ENCODE data around the gene ATAD3A.

ATAD3A gene

DNA sequence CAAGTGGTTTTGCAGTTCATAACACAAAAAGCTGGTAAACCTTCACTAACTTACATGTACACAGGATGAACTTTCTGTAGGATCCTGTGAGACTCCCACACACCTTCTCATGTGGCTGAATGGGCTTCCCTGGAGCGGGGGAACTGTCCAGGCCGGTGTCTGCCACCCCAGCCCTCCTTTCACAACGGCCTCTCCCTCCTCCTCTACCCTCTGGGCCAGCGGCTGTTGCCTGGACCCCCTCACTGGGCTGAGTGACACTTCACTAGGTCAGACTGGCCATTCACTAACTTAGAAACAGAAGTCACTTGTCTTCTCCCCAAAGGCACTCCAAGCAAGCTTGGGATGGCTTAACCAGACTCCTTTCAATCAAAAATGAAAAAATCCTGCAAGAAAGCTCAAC lies 46.6 kb downstream of the ATAD3A start:
- no peak for DNase-seq

DNA sequence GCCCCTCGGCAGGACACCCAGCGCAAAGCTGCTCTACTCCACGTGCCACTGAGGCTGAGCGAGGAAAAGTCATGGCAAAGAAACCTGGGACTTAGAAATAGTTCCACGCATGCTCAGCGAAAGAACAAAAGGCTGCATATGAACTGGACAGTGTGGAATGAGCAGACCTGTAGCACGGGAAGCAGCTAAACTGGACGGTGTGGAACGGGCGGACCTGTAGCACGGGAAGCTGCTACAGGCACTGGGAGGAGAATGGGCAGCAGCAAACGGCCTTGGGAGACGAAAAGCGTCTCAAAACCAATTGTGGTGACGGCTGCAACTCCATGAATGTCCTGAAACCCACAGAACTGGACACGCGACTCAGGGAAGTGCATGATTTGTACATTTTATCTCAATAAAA lies 47.1 kb downstream of the ATAD3A start:
- DNase-seq: no peak

DNA sequence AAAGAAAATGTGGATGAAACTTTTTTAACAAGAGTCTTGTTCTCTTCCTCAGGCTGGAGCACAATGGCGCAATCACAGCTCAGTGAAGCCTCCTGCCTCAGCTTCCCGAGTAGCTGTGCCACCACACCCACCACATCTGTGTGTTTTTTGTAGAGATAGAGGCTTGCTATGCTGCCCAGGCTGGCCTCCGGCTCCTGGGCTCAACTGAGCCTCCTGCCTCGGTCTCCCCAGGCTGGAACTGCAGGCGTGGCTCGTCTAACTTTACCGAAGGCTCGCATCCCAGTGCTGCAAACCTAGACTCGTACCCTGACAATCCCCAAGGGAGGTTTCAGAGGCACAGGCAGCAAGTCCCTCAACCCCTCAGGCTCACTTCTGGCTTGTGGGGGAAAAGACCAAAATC lies 48.2 kb downstream of the ATAD3A start:
- no peak for DNase-seq

DNA sequence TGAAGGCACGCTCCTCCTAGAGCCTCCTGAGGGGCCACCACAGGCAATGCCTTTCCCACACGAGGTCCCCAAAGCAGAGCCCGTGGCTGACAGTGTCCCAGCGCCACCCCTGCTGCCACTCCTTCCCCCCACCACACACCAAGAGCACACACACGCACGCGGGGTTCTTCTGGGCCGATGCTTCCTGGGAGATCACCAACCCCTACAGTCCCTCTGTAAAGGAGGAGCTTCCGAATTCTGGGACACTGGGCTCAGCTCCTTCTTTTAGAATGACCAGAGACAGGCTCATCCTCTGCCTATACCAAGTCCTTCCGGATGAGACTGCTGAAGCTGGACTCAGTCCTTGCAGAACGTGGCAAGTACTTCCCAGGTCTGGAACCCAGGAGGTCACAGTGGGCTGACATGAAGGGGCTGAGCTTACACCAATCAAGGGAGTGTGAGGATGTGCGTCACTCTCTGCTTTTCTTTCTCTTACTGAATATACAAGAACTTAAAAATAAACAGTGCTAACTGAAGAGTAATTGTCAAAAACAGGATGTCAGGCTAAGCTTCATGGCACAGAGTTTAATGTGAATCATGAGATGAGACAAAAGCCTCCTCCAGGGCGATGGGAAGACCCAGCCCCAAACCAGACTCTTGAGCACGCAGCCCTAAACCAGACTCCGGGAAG lies 50.0 kb downstream of the ATAD3A start:
- no peak for DNase-seq

DNA sequence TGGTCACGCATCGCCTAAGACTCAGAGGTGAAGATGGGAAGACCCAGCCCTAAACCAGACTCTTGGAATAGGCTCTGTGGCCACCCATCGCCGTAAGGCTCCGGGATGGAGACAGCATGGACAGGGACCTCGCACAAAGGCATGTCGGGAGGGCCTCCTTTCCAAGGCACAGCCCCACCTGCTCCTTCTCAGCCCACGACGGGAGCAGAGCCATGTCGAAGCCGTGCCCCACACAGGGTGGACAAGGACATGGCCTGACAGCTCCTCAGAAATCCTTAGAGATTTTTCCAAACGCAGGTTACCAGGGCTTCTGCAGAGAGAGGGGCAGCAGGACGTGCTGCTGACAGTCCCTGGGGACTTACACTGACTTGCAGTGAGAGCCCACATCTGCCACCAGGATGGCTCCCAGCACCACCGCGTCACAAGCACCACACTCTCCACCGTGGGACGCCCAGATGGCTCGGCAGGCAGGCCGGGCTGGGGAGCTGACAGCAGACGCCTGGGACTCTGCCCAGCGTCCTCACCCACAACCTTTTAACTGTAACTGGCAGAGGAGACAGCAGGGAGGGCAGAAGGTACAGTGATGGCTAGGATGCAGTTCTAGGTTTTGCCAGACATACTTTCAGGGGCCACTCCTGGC lies 50.7 kb downstream of the ATAD3A start:
- peak; percentile 94 for DNase-seq

DNA sequence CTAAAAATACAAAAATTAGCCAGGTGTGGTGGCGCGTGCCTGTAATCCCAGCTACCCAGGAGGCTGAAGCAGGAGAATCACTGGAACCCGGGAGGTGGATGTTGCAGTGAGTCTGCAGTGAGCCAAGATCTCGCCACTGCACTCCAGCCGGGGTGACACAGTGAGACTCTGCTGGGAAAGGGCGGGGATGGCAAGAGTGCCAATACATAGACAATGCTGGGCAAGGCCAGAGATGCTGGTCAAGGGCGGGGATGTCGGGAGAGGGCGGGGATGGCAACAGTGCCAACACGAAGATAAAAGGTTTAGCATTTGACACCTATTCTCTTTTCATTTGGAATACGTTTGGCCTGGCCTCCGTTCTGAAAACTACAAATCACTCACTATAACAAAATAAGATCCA lies 51.7 kb downstream of the ATAD3A start:
- DNase-seq: no peak

DNA sequence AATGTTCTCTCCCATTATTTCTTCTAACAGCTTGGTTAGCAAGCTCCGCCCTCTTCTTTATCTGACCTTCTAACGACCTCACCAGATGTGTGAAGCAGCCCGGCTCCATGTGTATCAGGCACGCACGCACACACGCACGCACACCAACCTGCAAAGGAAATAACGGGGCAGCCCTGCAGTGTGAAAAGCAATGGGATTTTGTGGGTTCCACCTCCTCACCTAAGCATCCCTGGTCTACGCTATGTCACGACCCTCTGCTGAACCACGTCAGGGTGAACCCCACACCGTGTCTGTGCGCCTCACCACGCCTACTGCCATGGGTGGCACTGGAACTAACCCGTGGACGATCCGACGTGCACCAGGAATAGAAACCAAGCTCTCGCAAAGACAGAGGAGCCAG lies 52.3 kb downstream of the ATAD3A start:
- no peak for DNase-seq

DNA sequence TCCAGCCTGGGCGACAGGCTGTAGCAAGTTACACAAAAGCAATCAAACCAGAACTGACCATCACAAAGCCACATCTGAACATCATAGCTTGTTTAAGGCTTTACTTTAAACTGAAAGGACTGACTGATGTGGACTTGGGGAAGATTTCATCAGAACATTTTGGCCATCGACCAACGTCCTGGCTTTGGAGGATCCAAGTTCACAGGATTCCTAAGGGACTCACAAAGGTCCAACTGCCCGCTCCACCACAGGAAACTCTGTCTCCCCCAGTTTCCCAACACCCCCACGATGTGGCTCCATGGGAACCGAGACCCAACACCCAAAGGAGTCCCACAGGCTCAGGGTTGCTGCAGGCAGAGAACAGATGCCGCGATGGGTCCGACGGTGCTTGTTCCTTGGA lies 53.4 kb downstream of the ATAD3A start:
- no peak for DNase-seq

DNA sequence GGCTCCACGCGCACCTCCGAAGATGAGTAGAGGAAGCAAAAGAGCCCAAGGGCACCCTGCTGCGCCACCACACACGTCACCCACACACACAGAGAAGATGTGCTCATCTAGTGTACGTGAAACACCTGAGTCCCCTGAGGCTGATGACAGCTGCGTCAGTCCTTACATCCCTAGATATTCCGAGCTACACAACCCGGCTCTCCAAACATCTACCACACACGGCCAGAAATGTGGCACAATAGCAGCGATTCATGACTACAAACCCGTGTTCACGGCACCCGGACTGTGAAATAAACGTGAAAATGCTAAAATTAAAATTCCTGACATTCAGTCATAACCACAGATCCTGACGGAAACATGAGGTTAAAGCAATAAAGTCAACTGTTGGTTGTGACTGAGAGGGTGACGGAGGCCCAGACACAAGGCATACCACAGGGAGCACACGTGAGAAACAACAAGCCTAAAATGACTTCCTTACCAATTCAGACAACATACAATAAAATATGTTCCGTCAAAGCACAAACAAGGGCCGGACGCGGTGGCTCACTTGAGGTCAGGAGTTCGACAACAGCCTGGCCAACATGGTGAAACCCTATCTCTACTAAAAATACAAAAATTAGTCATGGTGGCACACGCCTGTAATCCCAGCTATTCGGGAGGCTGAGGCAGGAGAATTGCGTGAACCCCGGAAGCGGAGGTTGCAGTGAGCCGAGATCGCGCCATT lies 55.4 kb downstream of the ATAD3A start:
- DNase-seq: no peak

DNA sequence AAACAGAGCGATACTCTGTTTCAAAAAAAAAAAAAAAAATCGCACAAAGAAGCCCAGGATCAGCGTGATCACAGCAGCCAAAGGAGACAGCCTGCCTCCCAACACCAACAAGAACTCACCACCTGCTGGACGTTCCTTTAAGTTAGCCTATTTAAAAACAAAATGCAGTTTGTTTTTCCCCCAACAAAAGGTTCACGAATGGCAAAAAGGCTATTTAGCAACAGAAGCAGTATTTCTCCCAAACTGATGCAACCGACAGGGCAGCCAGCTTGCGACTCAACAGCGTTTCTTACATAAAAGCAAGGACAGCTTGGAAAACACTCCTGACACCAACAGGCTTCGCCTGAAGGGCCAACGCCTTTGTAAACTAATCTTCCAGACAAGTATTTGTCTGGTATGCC lies 55.9 kb downstream of the ATAD3A start:
- no peak for DNase-seq

DNA sequence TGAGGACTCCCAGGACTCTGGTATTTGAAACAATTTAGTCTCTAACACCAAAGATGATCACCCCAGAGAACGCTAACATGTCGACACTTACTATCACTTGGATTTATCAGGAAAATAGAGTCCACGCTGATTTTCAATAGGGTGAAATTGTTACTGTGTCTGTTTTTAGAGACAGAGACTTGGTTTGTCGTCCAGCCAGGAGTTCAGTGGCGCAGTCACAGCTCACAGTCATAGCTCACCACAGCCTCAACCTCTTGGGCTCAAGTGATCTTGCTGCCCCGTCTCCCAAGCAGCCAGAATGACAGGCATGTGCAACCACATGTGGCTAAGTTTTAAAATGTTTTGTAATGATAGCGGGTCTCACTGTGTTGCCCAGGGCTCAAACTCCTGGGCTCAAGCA lies 57.4 kb downstream of the ATAD3A start:
- DNase-seq: no peak

DNA sequence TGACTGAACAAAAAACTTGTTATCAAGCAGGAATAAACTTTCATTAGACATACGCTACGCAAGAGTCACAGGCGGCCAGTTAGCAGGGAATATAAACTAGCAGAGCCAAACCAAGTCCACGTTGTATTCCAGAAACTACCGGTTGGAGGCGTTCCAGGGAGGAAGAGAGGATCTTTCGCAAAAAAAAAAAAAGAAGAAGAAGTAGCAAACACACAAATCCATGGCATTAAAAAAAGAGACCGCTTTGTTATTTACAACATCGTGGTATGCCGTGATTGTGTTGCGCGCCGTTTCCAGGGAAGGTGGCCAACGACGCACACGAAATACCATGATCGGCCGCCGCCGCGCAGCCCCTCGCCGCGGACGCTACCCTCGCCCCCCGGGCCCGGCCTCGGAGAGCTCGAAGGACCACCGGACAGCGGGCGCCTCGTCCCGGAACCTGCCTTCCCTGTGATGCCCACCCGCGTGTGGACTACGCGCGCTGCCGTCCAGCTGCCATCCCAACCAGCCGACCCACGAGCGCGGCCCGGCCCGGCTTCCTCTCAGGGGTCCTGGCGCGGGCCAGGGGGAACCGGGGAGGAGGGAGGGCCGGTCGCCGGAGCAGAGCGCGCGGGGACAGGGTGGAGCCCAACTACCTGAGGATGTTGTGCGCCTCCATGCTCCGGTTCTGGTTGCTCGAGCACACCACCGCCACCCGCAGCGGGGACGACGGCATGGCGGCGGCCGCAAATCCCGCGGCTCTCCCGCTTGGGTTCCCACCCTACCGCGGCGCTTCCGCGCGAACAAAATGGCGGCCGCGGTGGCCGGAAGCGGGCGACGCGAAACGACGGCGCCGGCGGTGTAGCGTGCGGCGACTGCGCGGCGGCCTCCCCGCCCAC lies 62.1 kb downstream of the ATAD3A start:
- DNase-seq: peak; percentile 54

DNA sequence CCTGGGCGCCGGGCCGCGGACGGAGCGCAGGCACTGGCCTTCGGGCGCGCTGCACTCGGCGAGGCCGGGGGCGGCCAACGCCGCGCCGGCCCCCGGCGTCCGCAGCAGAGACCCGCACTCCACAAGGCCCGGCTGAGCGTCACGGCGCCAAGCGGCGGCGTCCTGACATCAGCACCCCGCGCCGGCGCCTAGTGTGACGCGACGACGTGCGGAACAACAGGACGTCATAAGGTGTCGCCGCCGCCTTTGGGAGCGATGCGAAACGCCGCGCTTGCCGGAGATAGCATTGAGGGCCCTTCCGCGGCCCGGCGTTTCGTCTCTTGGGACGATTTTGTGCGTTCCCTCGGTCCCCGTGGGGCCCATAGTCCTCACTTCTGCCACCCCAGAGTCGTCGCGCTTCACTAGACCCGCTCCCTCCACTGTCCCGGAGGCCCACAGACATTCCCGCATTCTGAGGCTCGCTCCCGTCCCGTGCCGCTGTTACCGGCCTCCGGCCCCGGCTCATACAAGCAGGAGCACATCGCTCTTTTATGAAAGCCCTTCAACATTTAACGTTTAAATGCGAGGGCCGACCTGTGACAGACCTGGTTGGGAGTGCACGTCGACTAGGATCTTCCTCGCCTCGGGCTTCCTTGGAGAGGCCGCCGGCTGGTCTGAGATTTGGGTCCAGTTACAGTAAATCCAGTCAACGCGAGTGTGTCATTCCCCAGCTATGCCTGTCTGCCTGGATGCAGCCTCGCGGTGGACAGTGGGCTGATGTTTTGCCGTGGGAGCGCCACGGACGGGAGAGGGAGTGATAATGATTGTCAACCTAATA lies 63.0 kb downstream of the ATAD3A start, which contains the start of gene SSU72:
TSS of gene SSU72 (minus strand) at position 143 of the 817 bp plus-strand sequence. CDS start 306 bp downstream, outside the sequence.
- peak; percentile 78 for DNase-seq

DNA sequence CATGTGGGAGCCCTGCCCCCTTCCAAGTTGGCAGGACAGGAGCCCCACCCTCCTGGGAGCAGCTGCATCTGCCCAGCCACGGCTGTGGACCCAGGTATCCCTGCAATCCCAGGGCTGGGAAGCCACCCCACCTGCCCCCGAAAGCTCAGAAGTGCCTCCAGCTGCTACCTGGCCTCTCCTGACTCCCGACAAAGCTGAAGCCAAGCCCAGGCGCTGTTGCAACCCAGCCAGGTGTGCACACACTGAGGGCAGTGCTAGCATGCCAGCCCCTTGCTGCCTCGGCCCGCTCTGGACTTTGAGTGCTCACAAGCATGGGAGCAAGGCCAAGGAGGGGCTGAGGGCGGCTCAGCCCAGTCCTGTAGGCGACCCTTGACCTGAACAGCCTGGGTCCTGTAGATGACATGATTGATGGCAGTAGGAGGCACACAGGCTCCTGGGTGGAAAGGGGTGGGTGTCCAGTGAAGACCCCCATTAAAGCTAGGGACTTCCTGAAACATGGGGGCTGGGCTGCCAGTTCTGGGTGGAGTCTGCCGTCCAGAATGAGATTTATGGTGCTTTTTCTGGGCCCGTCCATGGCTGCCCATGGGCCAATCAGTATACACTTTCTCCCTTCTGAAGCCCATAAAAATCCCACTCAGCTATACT lies 65.5 kb downstream of the ATAD3A start:
- DNase-seq: no peak

DNA sequence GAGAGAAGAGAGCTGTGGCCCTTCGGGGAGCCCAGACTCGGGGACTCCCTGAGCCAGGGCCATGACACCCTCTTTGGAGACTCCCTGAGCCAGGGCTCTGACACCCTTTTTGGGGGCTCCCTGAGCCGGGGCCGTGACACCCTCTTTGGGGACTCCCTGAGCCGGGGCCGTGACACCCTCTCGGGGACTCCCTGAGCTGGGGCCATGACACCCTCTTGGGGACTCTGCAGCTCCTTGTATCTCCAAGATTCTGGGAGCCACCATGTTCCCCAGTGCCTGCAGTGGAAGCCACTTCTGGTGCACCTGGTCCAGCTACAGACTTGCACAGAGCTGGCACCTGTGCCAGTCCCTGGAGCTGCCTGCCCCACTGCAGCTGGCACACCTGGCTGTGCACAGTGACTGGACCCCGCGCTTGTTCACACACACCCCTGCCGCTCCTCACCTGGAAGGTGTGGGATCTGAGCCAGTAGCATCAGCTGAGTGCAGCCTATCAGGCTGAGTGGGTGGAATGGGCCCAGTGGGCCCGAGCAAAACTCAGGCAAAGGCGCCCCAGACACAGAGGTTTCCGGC lies 66.5 kb downstream of the ATAD3A start:
- no peak for DNase-seq

DNA sequence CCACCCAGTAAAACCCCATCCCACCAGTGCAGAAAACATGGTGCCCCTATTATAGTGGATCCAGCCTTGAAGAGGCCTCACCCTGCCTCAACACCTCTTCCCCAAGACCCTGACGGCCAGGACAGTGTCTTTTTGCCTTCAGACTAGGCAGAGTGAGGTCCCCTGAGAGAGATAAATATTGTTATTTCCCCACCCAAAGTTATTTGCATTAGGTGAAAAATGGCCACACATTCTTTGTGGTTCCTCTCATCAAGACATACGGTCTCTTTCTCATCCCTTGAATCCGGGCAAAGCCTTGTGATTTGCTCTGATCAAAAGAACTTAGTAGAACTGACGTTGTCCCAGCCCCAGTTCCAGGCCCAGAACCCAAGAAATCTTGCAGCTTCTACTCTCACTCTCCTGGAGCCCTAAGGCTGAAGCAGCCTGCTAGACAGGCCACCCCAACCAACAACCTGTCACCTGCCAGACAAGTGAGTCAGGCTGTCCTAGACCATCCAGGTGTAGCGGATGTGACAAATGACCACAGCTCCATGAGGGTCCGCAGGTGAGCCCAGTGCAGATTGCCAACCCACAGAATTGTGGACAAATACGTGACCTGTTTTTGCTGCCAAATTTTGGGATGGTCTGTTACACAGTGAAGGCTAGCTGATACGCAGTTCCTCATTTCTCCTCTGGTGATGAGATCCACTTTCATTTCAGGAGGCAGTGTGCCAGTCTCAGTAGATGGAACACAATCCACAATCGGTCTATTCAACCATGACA lies 70.8 kb downstream of the ATAD3A start:
- DNase-seq: no peak

DNA sequence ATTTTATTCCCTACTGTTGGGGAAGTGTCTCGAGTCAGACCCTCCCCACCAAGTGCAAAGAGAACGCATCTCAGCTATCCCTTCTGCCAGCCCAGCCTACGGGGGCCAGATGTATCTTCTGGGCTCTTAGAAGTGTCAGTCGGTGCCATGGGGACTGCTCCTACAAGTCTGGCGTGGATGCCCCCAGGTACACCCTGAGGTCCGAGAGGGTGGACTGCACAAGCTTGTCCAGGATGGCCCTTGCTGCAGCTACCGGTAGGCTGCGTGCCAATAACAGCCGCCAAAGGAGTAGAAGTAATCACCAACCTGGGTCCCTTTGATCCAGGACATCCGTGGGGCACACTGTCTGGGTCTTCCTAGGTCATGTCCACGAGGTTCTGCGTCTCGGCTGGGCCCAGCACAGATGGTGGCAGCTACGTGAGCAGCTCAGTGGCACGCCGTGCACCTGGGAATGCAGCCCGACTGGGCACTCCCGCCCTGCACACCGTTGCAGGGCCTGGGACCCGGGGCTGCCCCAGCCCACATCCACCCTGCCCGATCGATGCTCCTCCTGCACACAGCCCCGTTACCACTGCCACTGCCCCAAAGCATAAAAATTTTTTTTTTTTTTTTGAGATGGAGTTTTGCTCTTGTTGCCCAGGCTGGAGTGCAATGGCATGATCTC lies 71.5 kb downstream of the ATAD3A start:
- DNase-seq: no peak
